Hematopoietic multipotent progenitor cell treated with erythropoietin and hydrocortisone succinate and interleukin-3 and kit ligand, for 8 days (in vitro differentiated cells): ENCODE measurements around the gene C16orf54.
"Not testable (repeated sequence)": the region's sequence is repeated elsewhere in the genome, so short reads cannot be mapped to it uniquely, and the experiment has no call there.

Source experiments
- DNase-seq: peaks from one replicate; pipeline ENCODE4 v3.0.0-alpha.2; 2015

C16orf54 gene

DNA sequence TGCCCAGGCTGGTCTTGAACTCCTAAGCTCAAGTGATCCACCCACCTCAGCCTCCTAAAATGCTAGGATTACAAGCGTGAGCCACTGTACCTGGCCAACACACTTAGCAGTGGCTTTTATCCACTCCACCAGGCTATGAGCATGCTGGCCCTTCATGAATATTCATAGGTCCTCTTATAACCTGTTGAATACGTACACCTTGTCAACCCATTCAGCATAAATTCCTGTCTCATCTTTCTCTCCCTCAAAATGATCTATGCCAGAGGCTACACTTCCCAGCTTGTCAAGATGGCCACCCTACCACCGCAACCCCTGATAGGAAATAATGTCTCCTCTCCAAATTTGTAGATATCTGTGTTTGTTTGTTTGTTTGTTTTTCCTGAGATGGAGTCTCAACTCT is 21.3 kb upstream of the C16orf54 start:
- no peak for DNase-seq

DNA sequence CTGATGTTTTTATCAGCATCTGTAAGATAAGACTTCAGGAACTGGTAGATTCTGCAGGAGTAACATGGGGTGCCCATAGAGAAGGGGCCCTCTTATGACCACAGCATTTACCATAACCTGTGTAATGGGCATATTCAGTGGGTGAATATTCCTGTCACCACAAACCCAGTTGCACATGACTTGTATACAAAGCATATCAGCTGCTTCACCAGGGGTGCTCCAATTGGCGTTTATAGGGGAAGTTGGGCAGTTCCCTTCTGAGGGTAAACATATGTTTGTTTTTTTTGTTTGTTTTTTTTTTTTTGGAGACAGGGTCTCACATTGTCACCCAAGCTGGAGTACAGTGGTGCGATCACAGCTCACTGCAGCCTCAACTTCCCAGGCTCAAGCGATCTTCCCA is 20.8 kb upstream of the C16orf54 start:
- DNase-seq, result no peak

DNA sequence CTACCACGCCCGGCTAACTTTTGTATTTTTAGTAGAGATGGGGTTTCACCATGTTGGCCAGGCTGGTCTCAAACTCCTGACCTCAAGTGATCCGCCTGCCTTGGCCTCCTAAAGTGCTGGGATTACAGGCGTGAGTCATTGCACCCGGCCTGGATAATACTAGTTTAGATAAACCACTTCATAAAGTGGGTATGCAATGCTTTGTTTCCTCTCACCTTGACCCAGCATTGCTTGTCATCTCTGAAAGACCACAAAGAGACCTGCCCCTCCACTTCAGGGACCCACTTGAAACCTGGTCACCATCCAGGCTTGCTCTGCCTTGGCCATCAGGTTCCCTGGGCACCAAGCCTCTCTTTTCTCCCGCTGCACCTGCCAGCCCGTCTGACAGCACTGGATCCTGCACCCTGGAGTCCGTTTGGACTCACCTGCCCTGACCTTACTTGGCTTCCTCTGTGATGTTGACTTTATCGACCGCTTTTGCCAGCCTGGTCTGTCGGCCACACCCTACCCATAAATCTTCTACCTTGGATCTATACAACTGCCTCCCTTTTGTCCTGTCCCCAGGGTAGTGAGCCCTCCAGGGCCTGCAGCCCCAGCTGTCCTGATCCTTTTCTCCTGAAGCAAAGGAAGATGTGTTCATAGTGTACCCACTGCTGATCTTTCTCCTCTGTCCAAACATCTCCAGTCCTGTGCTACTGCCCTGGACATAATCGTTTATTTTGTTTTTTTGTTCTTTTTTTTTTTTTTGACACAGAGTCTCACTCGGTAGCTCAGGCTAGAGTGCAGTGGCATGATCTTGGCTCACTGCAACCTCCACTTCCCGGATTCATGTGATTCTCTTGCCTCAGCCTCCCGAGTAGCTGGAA is 19.6 kb upstream of the C16orf54 start:
- DNase-seq, result no peak

DNA sequence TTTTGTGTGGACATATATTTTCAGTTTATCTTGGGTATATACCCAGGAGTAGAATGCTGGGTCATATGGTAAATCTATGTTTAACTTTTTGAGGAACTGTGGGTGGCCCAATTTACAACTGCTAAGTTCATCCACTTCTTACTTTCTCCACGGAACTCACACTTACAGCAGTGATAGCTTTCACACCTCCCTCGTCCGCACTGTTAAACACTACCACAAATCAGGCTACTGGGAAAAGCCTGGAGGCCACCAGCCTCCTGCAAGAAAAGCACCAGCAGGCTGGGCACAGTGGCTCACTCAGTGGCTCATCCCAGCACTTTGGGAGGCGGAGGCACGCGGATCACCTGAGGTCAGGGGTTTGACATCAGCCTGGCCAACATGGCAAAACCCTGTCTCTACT is 17.5 kb upstream of the C16orf54 start:
- DNase-seq, result no peak

DNA sequence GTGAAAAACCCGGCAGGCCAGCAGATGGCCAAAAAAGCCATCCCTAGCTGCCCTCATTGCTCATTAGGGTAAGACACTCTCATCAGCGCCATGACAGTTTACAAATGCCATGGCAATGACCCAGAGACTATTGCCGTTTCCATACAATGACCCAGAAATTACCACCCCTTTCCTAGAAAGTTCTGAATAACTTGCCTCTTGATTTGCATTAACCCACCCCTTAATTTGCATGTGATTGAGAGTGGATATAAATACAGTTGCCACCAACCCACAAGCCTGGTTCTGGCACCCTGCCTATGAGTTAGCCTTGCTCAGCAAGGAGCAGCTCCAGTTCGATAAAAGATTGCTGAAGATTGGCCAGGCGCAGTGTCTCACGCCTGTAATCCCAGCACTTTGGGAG is 16.1 kb upstream of the C16orf54 start:
- DNase-seq, result peak; percentile 36

DNA sequence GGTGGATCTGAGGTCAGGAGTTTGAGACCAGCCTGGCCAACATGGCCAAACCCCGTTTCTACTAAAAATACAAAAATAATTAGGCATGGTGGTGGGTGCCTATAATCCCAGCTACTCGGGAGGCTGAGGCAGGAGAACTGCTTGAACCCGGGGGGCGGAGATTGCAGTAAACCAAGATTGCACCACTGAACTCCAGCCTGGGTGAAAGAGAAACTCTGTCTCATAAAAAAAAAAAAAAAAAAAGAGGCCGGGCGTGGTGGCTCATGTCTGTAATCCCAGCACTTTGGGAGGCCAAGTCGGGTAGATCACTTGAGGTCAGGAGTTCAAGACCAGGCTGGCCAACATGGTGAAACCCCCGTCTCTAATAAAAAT is 15.5 kb upstream of the C16orf54 start:
- not testable (repeated sequence) for DNase-seq

DNA sequence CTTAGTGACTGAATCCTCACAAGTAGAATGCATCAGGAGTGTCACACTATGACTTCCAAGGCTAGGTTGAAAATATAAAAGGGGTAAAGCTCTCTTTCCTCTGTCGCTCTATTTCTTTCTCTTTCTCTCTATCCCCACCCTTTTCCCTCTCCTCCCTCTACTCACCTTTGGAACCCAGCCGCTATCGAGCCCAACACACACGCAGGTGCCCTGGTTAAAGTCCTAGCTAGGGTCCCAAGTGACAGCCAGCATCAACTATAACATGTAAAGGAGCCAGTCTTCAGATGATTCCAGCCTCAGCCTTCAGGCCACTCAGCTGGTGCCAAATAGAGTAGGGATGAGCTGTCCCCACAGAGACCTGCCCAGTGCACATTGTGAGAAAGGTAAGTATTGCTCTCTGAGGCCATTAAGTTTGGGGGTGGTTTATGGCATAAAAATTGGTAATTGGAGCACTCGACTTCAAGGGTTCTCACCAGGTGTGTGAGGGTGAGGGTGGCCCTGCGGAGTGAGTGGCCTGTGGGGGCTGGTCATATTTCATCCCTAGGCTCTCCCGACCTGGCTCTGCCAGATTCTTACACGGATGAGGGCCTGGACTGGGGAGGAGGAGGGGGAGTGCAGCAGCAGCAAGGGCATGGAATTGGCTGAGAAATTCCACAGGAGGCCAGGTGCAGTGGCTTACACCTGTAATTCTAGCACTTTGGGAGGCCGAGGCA is 14.9 kb upstream of the C16orf54 start:
- DNase-seq, result no peak

DNA sequence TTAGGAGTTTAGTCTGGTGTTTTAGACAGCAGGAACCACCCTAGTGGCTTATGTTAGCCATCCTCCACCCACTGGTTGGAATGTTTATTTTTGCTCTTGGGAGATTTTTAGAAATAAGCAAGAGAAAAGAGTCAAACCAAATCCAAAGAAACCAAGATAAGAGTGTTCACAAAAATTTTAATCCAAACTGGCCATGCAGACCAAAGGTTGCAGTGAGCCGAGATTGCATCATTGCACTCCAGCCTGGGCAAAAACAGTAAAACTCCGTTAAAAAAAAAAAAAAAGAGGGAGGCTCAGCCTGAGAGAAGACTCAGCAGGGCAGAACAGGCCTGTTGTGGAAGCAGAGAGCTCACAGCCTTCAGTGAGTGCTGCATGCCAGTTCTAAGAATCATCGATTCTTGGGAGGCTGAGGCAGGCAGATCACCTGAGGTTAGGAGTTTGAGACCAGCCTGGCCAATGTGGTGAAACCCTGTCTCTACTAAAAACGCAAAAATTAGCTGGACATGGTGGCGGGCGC is 12.2 kb upstream of the C16orf54 start:
- DNase-seq, result no peak

DNA sequence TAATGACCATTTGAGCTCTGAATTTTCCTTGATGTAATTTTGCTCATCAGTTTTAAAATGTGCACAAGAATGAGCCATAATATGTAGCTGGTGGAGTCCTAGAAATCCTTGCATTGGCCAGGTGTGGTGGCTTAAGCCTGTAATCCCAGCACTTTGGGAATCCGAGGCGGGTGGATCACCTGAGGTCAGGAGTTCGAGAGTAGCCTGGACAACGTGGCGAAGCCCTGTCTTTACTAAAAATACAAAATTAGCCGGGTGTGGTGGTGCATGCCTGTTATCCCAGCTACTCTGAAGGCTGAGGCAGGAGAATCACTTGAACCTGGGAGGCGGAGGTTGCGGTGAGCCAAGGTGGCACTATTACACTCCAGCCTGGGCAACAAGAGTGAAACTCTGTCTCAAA is 11.3 kb upstream of the C16orf54 start:
- DNase-seq, result not testable (repeated sequence)

DNA sequence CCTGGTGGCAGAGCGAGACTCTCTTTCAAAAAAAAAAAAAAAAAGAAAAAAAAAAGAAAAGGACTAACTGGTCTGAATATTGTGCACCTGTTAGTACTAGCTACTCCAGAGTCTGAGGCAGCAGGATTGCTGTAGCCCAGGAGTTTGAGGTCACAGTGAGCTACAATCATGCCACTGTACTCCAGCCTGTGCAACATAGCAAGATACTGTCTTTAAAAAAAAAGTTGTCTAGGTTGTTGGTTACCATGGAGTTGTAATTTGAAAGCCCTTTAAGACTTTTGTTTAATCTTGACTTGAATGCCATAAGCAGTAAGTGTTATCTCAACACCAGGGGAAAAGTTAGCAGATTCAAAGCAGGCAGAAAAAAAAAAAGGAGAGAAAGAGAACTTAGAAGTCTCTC is 10.9 kb upstream of the C16orf54 start:
- peak; percentile 33 for DNase-seq

DNA sequence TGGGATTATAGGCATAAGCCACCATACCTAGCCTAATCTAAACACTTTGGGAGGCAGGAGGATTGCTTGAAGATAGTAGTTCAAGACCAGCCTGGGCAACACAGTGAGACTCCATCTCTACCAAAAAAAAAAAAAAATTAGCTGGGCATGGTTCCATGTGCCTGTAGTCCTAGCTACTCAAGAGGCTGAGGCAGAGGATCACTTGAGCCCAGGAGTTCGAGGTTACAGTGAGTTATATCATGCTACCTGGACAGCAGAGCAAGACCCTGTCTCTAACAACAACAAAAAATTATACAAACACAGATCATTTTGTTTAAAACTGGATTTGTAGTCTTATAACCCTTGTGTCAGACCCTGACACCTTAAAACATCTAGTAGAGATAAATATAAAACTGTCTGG is 7.7 kb upstream of the C16orf54 start:
- no peak for DNase-seq

DNA sequence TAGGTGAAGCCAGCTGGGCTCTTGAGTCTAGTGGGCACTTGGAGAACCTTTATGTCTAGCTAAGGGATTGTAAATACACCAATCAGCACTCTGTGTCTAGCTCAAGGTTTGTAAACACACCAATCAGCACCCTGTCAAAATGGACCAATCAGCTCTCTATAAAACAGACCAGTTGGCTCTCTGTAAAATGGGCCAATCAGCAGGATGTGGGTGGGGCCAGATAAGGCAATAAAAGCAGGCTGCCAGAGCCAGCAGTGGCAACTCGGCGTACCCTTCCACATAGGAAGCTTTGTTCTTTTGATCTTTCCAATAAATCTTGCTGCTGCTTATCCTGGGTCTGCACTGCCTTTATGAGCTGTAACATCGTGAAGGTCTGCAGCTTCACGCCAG is 3.0 kb upstream of the C16orf54 start:
- not testable (repeated sequence) for DNase-seq

DNA sequence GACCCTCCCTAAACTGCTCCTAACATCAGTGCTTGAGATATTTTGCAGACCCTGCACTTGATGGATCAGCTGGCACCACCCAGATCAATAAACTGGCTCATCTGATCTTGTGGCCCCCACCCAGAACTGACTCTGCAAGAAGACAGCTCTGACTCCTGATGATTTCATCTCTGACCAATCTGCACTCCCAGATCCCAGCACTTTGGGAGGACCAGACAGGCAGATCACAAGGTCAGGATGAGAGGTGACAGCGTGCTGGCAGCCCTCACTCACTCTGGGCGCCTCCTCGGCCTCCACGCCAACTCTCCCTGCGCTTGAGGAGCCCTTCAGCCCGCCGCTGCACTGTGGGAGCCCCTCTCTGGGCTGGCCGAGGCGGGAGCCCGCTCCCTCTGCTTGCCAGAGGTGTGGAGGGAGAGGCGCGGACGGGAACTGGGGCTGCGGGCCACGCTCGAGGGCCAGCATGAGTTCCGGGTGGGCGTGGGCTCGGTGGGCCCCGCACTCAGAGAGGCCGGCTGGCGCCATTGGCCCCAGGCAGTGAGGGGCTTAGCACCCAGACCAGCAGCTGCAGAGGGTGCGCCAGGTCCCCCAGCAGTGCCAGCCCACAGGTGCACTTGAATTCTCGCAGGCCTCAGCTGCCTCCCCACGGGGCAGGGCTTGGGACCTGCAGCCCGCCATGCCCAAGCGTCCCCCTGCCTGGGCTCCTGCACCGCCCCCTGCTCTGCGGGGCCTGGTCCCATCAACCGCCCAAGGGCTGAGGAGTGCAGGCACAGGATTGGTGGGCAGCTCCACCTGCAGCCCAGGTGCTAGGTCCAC is 2.4 kb upstream of the C16orf54 start:
- DNase-seq, result no peak

DNA sequence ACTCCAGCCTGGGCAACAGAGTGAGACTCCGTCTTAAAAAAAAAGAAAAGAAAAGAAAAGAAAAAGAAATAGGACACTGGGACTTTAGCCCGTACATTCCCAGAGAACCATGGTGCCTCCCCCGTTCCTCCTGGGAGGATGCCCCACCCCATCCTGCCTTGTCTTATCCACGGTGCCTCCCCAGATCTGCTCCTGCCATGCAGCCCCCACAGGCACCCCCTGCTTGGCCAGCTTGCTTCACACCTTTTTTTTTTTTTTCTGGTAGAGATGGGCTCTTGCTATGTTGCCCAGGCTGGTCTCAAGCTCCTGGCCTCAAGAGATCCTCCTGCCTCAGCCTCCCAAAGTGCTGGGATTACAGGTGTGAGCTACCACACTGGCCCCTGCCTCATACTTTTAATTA is 728 bp upstream of the C16orf54 start:
- DNase-seq, result not testable (repeated sequence)

DNA sequence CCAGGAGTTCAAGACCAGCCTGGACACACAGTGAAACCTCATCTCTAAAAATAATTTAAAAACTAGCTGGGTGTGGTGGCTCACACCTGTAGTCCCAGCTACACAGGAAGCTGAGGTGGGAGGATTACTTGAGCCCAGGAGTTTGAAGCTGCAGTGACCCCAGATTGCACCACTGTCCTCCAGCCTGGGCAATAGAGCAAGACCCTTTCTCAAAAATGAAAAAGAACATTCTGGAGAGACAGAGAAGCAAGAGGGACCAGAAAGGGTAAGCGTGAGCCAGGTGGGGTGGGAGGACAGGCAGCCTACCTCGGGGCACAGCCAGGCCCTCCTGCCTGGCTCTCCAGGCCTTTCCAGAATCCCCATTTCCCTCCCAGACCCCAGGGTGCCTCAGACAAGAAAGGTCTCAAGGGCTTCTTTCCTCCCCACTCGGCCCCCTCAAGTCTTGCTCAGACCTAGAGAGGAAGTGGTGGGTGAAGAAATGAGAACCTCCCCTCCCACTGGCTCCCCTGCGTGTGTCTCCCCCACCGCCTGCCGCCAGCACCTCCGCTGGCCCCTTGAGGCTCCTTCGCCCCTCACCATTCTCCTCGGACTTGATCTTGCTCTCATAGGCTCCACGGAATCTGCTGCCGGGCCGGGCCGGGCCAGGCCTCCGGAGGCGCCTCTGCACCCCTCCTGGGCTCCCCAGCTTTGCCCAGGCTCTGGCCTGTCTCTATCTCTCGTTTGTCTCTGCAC is 503 bp downstream of the C16orf54 start:
- peak; percentile 39 for DNase-seq

DNA sequence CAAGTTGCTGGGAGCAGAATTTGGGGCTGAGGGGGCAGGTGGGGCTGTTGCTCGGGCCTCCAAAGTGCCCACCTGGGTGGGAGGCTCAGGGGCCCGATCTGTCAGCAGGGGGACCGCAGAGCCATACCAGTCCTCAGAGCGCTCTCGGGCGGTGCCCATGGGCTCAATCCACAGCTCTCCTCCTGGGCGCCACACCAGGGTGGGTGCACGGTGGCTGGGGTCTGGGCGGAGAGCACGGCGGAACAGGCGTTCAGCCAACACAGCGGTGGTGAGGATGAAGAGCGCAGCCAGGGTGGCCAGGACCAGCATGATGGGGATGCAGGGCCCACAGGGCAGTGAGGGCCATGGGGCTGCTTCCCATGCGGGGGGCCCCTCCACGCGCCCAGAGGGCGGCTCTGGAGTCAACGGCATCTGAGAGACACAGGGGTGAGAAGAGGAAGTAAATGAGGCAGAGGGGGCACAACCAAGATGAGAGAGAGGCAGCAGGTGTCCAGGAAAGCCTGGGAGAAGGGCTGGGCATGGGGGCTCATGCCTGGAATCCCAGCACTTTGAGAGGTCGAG is 1.2 kb downstream of the C16orf54 start:
- DNase-seq, result no peak

DNA sequence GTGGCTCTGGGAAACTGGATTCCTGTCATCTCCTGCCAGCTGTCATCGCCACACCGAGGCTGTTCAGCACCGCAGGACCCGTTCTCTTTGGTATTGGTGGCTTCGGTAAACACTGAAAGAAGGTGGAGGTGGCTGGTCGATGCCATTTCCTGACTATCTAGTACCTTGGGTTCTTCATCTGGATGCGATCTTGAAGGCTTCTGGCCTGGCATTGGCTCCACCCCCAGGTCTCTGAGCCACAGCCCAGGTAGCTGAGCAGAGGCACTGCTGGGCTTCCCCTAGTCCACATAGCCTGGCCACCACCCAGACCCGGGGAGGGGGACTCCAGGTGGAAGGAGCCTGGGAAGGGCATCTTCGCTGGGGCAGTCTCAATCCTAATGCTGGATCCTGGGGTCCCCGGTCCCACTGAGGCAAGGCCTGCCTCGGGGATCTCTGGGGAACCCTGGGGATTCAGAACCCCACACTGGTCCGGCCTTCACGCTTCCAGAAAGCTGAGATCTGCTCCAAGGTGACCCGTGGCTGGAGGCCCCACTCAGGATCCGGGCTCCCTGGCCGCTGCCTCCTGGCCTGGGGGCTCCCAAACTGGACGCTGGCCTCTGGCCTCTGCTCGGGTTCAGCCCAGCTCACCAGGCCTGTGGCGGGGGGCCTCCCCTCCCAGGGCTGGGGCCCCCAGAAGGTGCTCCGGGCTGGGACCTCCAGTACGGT is 1.8 kb downstream of the C16orf54 start:
- DNase-seq, result no peak

DNA sequence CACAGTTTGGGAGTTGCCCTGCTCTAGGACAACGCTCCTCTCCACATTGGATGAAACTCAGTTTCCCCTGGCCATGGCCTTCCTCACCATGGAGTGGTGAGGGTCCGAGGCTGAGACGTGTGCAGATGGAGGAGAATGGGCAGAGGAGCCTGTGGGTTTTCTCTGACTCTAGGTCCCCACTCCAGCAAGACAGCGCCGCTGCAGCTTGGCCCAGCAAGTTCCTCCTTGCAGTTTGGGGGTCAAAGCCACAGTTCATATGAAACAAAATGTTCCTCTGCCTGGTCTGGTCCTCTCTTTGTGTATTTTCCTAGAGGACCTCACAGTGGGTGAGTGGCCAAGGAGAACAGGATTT is 2.3 kb downstream of the C16orf54 start:
- DNase-seq, result no peak

DNA sequence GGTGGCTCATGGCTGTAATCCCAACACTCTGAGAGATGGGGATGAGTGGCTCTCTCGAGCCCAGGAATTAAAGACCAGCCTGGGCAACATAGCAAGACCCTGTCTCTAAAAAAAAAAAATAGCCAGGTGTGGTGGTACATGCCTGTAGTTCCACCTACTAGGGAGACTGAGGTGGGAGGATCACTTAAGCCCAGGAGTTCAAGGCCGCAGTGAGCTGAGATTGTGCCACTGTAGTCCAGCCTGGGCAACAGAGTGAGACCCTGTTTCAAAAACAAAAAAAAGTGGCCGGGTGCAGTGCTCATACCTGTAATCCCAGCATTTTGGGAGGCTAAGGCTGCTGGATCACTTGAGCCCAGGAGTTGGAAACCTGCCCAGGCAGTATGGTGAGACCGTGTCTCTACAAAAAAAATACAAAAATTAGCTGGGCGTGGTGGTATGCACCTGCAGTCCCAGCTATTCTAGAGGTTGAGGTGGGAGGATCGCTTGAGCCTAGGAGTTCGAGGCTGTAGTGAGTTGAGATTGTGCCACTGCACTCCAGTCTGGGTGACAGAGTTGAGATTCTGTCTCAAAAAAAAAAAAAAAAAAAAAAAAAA is 3.0 kb downstream of the C16orf54 start:
- DNase-seq, result no peak

DNA sequence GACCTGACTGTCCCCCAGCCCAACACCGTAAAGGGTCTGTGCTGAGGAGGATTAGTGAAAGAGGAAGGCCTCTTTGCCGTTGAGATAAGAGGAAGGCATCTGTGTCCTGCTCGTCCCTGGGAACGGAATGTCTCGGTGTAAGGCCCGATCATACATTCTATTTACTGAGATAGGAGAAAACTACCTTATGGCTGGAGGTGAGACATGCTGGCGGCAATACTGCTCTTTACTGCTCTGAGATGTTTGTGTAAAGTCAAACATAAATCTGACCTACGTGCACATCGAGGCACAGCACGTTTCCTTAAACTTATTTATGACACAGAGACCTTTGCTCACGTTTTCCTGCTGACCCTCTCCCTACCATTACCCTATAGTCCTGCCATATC is 5.2 kb downstream of the C16orf54 start:
- DNase-seq, result not testable (repeated sequence)

DNA sequence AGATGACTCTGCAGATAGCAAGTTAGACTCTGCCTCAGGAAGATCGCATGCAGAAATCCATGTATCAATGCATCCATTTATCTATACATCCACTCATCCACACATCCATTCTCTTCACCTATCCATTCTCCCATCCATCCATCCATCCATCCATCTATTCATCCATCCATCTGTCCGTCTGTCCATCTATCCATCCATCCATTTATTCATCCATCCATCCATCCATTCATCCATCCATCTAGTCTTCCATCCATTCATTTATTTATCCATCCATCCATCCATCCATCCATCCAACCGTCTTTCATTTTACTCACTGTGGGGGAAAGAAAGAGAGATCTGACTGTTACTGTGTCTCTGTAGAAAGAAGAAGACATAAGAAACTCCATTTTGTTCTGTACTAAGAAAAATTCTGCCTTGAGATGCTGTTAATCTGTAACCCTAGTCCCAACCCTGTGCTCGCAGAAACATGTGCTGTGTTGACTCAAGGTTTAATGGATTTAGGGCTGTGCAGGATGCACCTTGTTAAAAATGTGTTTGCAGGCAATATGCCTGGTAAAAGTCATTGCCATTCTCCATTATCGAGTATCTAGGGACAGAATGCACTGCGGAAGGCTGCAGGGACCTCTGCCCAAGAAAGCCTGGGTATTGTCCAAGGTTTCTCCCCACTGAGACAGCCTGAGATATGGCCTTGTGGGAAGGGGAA is 5.7 kb downstream of the C16orf54 start:
- DNase-seq, result not testable (repeated sequence)
